HepG2 (cell line): ENCODE data around the gene MARS1. TPM values are rescaled to one million over a fixed set of nuclear protein-coding genes. Genes with fewer than 3 reads are reported as not detected.

Experiments
- FIP1L1 ChIP-seq: fragments of 200-400 bp; formaldehyde crosslinking; IDR thresholded peaks from 2 replicates; pipeline ENCODE4 v1.6.1; 2018; ENCODE audit warnings: low read depth, mild to moderate bottlenecking, low read length, moderate library complexity, borderline replicate concordance; ENCODE audit not compliant: insufficient read depth
- FOSL2 ChIP-seq: sonication (generic); formaldehyde crosslinking; IDR thresholded peaks from 2 replicates; pipeline ENCODE4 v1.4.0; 2020; ENCODE audit warnings: missing genetic modification reagents
- FOXO1 ChIP-seq: sonication (generic); formaldehyde crosslinking; IDR thresholded peaks from 2 replicates; pipeline ENCODE4 v1.4.0; 2020; ENCODE audit warnings: missing genetic modification reagents
- FOXP1 ChIP-seq, 2 experiments: fragments of 450-650 bp in 1 of 2; IDR thresholded peaks; 2 replicates each; pipeline ENCODE4 v1.6.1; 2017 to 2018; ENCODE audit warnings: antibody characterized with exemption in 1 of 2
- HNF1B ChIP-seq: sonication (generic); formaldehyde crosslinking; IDR thresholded peaks from 2 replicates; pipeline ENCODE4 v1.5.1; 2020; ENCODE audit warnings: mild to moderate bottlenecking, moderate library complexity, missing genetic modification reagents
- KLF15 ChIP-seq: sonication (generic); formaldehyde crosslinking; IDR thresholded peaks from 2 replicates; pipeline ENCODE4 v1.8.1; 2023; ENCODE audit warnings: borderline replicate concordance, mild to moderate bottlenecking, inconsistent platforms, missing genetic modification reagents, mixed read lengths
- MYPOP ChIP-seq: sonication (generic); formaldehyde crosslinking; IDR thresholded peaks from 2 replicates; pipeline ENCODE4 v1.8.1; 2023; ENCODE audit warnings: mild to moderate bottlenecking, moderate library complexity, missing genetic modification reagents
- MZF1 ChIP-seq: sonication (generic); formaldehyde crosslinking; IDR thresholded peaks from 2 replicates; pipeline ENCODE4 v1.8.1; 2023; ENCODE audit warnings: mild to moderate bottlenecking, missing genetic modification reagents, borderline replicate concordance
- POLR2AphosphoS2 ChIP-seq: IDR thresholded peaks from 2 replicates; pipeline ENCODE4 v1.6.1; 2011; ENCODE audit warnings: low read depth, low read length, improper control_type of control experiment
- SAP130 ChIP-seq: IDR thresholded peaks from 2 replicates; pipeline ENCODE4 v1.6.1; 2016; ENCODE audit warnings: low read depth
- SMARCE1 ChIP-seq: fragments of 450-650 bp; IDR thresholded peaks from 2 replicates; pipeline ENCODE4 v1.6.1; 2017; ENCODE audit warnings: borderline replicate concordance
- SRSF9 ChIP-seq: fragments of 200-400 bp; formaldehyde crosslinking; IDR thresholded peaks from 2 replicates; pipeline ENCODE4 v1.6.1; 2018; ENCODE audit warnings: borderline replicate concordance, mild to moderate bottlenecking, low read depth, low read length; ENCODE audit not compliant: insufficient read depth, poor library complexity, severe bottlenecking
- ZBTB33 ChIP-seq: sonication (generic); formaldehyde crosslinking; IDR thresholded peaks from 2 replicates; pipeline ENCODE4 v1.4.0; 2020; ENCODE audit warnings: missing genetic modification reagents
- ZBTB42 ChIP-seq: sonication (generic); formaldehyde crosslinking; IDR thresholded peaks from 2 replicates; pipeline ENCODE4 v1.5.0; 2020; ENCODE audit warnings: mild to moderate bottlenecking, missing genetic modification reagents
- ZFP36 ChIP-seq: fragments of 150-350 bp; IDR thresholded peaks from 2 replicates; pipeline ENCODE4 v1.6.1; 2018; ENCODE audit warnings: borderline replicate concordance, low read length, low read depth; ENCODE audit not compliant: partially characterized antibody
- ZFP41 ChIP-seq: sonication (generic); formaldehyde crosslinking; IDR thresholded peaks from 2 replicates; pipeline ENCODE4 v1.4.0; 2020; ENCODE audit warnings: mild to moderate bottlenecking, missing genetic modification reagents, borderline replicate concordance
- ZNF180 ChIP-seq: sonication (generic); formaldehyde crosslinking; IDR thresholded peaks from 2 replicates; pipeline ENCODE4 v1.4.0; 2020; ENCODE audit warnings: low read depth, missing genetic modification reagents, borderline replicate concordance
- ZNF260 ChIP-seq: sonication (generic); formaldehyde crosslinking; IDR thresholded peaks from 2 replicates; pipeline ENCODE4 v1.4.0; 2020; ENCODE audit warnings: missing genetic modification reagents, low read depth, mild to moderate bottlenecking, borderline replicate concordance
- ZNF468 ChIP-seq: sonication (generic); formaldehyde crosslinking; IDR thresholded peaks from 2 replicates; pipeline ENCODE4 v1.8.0; 2022; ENCODE audit warnings: mild to moderate bottlenecking, moderate library complexity, missing genetic modification reagents
- ZNF607 ChIP-seq: sonication (generic); formaldehyde crosslinking; IDR thresholded peaks from 2 replicates; pipeline ENCODE4 v1.5.1; 2020; ENCODE audit warnings: missing genetic modification reagents, mild to moderate bottlenecking, borderline replicate concordance
- ZNF724P ChIP-seq: sonication (generic); formaldehyde crosslinking; IDR thresholded peaks from 2 replicates; pipeline ENCODE4 v1.8.0; 2022; ENCODE audit warnings: missing genetic modification reagents, borderline replicate concordance
- ZNF788 ChIP-seq: sonication (generic); formaldehyde crosslinking; IDR thresholded peaks from 2 replicates; pipeline ENCODE4 v1.5.0; 2020; ENCODE audit warnings: mild to moderate bottlenecking, missing genetic modification reagents, borderline replicate concordance
- ZSCAN25 ChIP-seq: sonication (generic); formaldehyde crosslinking; IDR thresholded peaks from 2 replicates; pipeline ENCODE4 v1.8.0; 2022; ENCODE audit warnings: mild to moderate bottlenecking, missing genetic modification reagents
- ZSCAN9 ChIP-seq: IDR thresholded peaks from 2 replicates; pipeline ENCODE4 v1.6.1; 2016; ENCODE audit warnings: borderline replicate concordance
- polyA plus RNA-seq, 8 experiments: library from polyadenylated mRNA; depleted of rRNA in 3 of 8; stranded (reverse) in 7 of 8; unstranded in 1 of 8; fragments of >200 nt; fragmentation: Illumina TruSeq in 4 of 8; extraction: Trizol in 4 of 8; gene quantifications; 2 replicates each; pipeline versions ENCODE4 v1.2.1 to v1.2.3, GENCODE V29; 2011 to 2016; ENCODE audit warnings: low read depth in 4 of 8, missing spikeins in 1 of 8, mixed read lengths in 1 of 8; ENCODE audit not compliant: insufficient read depth in 1 of 8
- total RNA-seq, 5 experiments: library from RNA; depleted of rRNA; stranded (reverse); fragments of >200 nt; fragmentation: Illumina TruSeq; extraction: Trizol; gene quantifications; 2 replicates each; pipeline ENCODE4 v1.2.3, GENCODE V29; 2016; ENCODE audit warnings: low read depth in 1 of 5

The MARS1 gene
- total and polyA plus RNA-seq, 2 of the 13 experiments (the other 11 are each of a cell fraction or from before 2014, with no cell fraction given), result 115 to 181 TPM

GRCh38 chr12:57545809-57546437, 58.1 kb downstream of the MARS1 start (continued):
- TF ChIP-seq FOSL2 (peak; percentile 39; the same call in 1 of the 2 replicates), ZNF468 (no peak), KLF15 (no peak), MYPOP (CRISPR knock-in tag) (no peak), POLR2AphosphoS2 (no peak), ZFP41 (CRISPR knock-in tag) (no peak), SRSF9 (no peak), FOXP1 (IDR thresholded peaks at IDR 0.05) (no peak), FOXP1 (CRISPR knock-in tag; IDR thresholded peaks at IDR 0.05) (no peak), ZNF180 (CRISPR knock-in tag) (no peak), ZNF607 (CRISPR knock-in tag) (no peak), FIP1L1 (no peak), ZNF724P (CRISPR knock-in tag) (no peak), ZBTB42 (CRISPR knock-in tag) (no peak), ZSCAN25 (no peak), SMARCE1 (no peak), SAP130 (CRISPR knock-in tag) (peak; percentile 68), ZNF788 (no peak), MZF1 (CRISPR knock-in tag) (no peak; the same call in 1 of the 2 replicates), ZNF260 (no peak), ZFP36 (no peak), HNF1B (no peak), FOXO1 (no peak), ZBTB33 (CRISPR knock-in tag) (peak; percentile 64), ZSCAN9 (CRISPR knock-in tag) (0 out of 2 replicates have a peak, but pooled peaks have one; percentile 10)
